GM23338 (cell line): ENCODE results near the gene TRUB1. TPM values are rescaled to one million over a fixed set of nuclear protein-coding genes. Genes with fewer than 3 reads are reported as not detected.

Source experiments
- ATAC-seq: fragments of 200-7000 bp; cut with Tn5 transposase; 3 replicates; pipeline ENCODE4 v1.9.1; 2020
- DNase-seq: peaks from one replicate; pipeline ENCODE4 v3.0.0-alpha.2; 2015; ENCODE audit warnings: low spot score
- H2AFZ ChIP-seq: fragments of 200-600 bp; sonication (generic); 2 replicates; pipeline ENCODE4 v1.8.0; 2016; ENCODE audit warnings: antibody characterized with exemption, mild to moderate bottlenecking, moderate library complexity
- H3F3A ChIP-seq: fragments of 200-600 bp; sonication (generic); replicated peaks from 2 replicates; pipeline ENCODE4 v1.8.0; 2017; ENCODE audit warnings: antibody characterized with exemption, mixed run types, low read depth
- H3K27ac ChIP-seq: fragments of 200-600 bp; sonication (generic); 2 replicates; pipeline ENCODE4 v1.6.1; 2016; ENCODE audit warnings: low read depth
- H3K27me3 ChIP-seq: fragments of 200-600 bp; sonication (generic); 2 replicates; pipeline ENCODE4 v1.8.0; 2016; ENCODE audit warnings: mild to moderate bottlenecking, mixed run types, moderate library complexity; ENCODE audit not compliant: insufficient read depth
- H3K36me3 ChIP-seq: fragments of 200-600 bp; sonication (generic); 2 replicates; pipeline ENCODE4 v1.8.0; 2016; ENCODE audit warnings: mild to moderate bottlenecking; ENCODE audit not compliant: insufficient read depth
- H3K4me1 ChIP-seq: fragments of 200-600 bp; sonication (generic); 2 replicates; pipeline ENCODE4 v1.8.0; 2016; ENCODE audit warnings: mild to moderate bottlenecking, moderate library complexity; ENCODE audit not compliant: insufficient read depth
- H3K4me2 ChIP-seq: fragments of 200-600 bp; sonication (generic); 2 replicates; pipeline ENCODE4 v1.7.1; 2017; ENCODE audit warnings: mixed run types
- H3K4me3 ChIP-seq: fragments of 200-600 bp; sonication (generic); 2 replicates; pipeline ENCODE4 v1.6.1; 2016; ENCODE audit warnings: mixed run types
- H3K79me2 ChIP-seq: fragments of 200-600 bp; sonication (generic); replicated peaks from 2 replicates; pipeline ENCODE4 v1.8.0; 2017; ENCODE audit warnings: mild to moderate bottlenecking; ENCODE audit not compliant: insufficient read depth
- H3K9me2 ChIP-seq: fragments of 200-600 bp; sonication (generic); 2 replicates; pipeline ENCODE4 v1.8.0; 2017; ENCODE audit not compliant: insufficient read depth
- H4K20me1 ChIP-seq: fragments of 200-600 bp; sonication (generic); replicated peaks from 2 replicates; pipeline ENCODE4 v1.8.0; 2017; ENCODE audit warnings: mild to moderate bottlenecking; ENCODE audit not compliant: insufficient read depth
- H3K27ac Mint-ChIP-seq: 2 replicates; pipeline ENCODE4 v1.8.0; 2020; ENCODE audit warnings: inconsistent platforms, mild to moderate bottlenecking, moderate library complexity, mixed read lengths
- H3K27me3 Mint-ChIP-seq: 3 replicates; pipeline ENCODE4 v1.8.0; 2022; ENCODE audit warnings: low read depth, mild to moderate bottlenecking, moderate library complexity, mixed read lengths, inconsistent platforms; ENCODE audit not compliant: insufficient read depth, poor library complexity
- H3K36me3 Mint-ChIP-seq: 3 replicates; pipeline ENCODE4 v1.8.0; 2021; ENCODE audit warnings: low read depth, mild to moderate bottlenecking, inconsistent platforms, moderate library complexity, mixed read lengths
- H3K4me1 Mint-ChIP-seq: 3 replicates; pipeline ENCODE4 v1.8.0; 2020; ENCODE audit warnings: mild to moderate bottlenecking, inconsistent platforms, mixed read lengths
- H3K4me3 Mint-ChIP-seq: 3 replicates; pipeline ENCODE4 v1.8.0; 2021; ENCODE audit warnings: moderate library complexity, mild to moderate bottlenecking, inconsistent platforms, mixed read lengths
- H3K9me3 Mint-ChIP-seq: 3 replicates; pipeline ENCODE4 v1.8.0; 2020; ENCODE audit warnings: moderate library complexity, mild to moderate bottlenecking, inconsistent platforms, mixed read lengths
- CREB1 ChIP-seq: fragments of 250-450 bp; sonication (Bioruptor Pico); IDR thresholded peaks from 2 replicates; pipeline ENCODE4 v1.5.0; 2020; ENCODE audit warnings: low read depth, mild to moderate bottlenecking, moderate library complexity
- CTCF ChIP-seq, 2 experiments: fragments of 200-600 bp in 1 of 2; sonication (generic) in 1 of 2; conservative IDR thresholded peaks; 2 replicates each; pipeline versions ENCODE4 v1.5.1 to v1.6.1; 2016 to 2017; ENCODE audit warnings: antibody characterized with exemption in 2 of 2, low read depth in 2 of 2, mild to moderate bottlenecking in 2 of 2, moderate library complexity in 1 of 2
- ETS1 ChIP-seq: IDR thresholded peaks from 2 replicates; pipeline ENCODE4 v1.6.1; 2016; ENCODE audit warnings: antibody characterized with exemption
- EZH2 ChIP-seq: fragments of 200-600 bp; sonication (generic); IDR thresholded peaks from one replicate; pipeline ENCODE4 v1.8.0; 2017; ENCODE audit warnings: antibody characterized with exemption, mild to moderate bottlenecking, low read depth; ENCODE audit not compliant: unreplicated experiment
- EZH2phosphoT487 ChIP-seq: fragments of 200-600 bp; sonication (generic); IDR thresholded peaks from one replicate; pipeline ENCODE4 v1.8.1; 2018; ENCODE audit warnings: antibody characterized with exemption; ENCODE audit not compliant: unreplicated experiment
- JUNB ChIP-seq: IDR thresholded peaks from one replicate; pipeline ENCODE4 v1.6.1; 2016; ENCODE audit warnings: antibody characterized with exemption; ENCODE audit not compliant: unreplicated experiment
- NANOG ChIP-seq: IDR thresholded peaks from 2 replicates; pipeline ENCODE4 v1.6.1; 2016; ENCODE audit warnings: antibody characterized with exemption, borderline replicate concordance
- POLR2AphosphoS5 ChIP-seq: IDR thresholded peaks from 2 replicates; pipeline ENCODE4 v1.6.1; 2016; ENCODE audit warnings: antibody characterized with exemption, low read depth
- REST ChIP-seq: IDR thresholded peaks from one replicate; pipeline ENCODE4 v1.6.1; 2018; ENCODE audit warnings: antibody characterized with exemption; ENCODE audit not compliant: unreplicated experiment
- STAT1 ChIP-seq: IDR thresholded peaks from one replicate; pipeline ENCODE4 v1.6.1; 2016; ENCODE audit warnings: antibody characterized with exemption; ENCODE audit not compliant: unreplicated experiment
- ZNF114 ChIP-seq: fragments of 250-450 bp; sonication (Bioruptor Pico); IDR thresholded peaks from 2 replicates; pipeline ENCODE4 v1.5.0; 2020; ENCODE audit warnings: mild to moderate bottlenecking, moderate library complexity
- ZNF331 ChIP-seq: fragments of 250-450 bp; sonication (Bioruptor Pico); IDR thresholded peaks from 2 replicates; pipeline ENCODE4 v1.5.0; 2020; ENCODE audit warnings: low read depth, mild to moderate bottlenecking, moderate library complexity
- ZNF462 ChIP-seq: fragments of 250-450 bp; sonication (Bioruptor Pico); IDR thresholded peaks from 2 replicates; pipeline ENCODE4 v1.5.0; 2020; ENCODE audit warnings: mild to moderate bottlenecking, moderate library complexity
- polyA plus RNA-seq: library from polyadenylated mRNA; unstranded; fragments of >200 nt; fragmentation: Nextera tagmentation; extraction: Ambion mirVana; gene quantifications from 2 replicates; pipeline ENCODE4 v1.2.1, GENCODE V29; 2016
- total RNA-seq: library from RNA; depleted of rRNA; stranded (reverse); fragments of >200 nt; shearing (Covaris generic); gene quantifications from 2 replicates; pipeline ENCODE4 v1.2.3, GENCODE V29; 2014

Gene TRUB1
- total and polyA plus RNA-seq, 2 experiments from 2014 or later = 15.5 to 34.5 TPM

DNA sequence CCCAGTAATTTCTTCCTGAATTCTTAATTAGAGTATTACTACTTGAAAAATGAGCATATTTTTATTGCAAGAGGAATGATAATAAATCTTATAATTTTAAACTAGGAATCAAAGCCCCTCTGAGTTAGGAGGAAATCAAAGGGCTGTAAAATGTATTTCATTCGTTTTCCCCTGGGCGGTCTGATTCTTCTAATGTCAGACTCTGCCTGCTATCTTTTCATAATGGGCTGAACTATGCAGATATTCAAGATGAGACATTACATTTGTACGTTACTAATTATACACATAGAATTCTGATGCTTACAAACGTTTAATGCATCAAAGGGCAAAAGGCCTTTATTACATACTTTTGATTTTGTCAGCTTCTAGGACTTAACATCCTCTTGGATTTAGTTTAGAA lies 16.0 kb upstream of the TRUB1 start:
- ATAC-seq (no peak), DNase-seq (no peak)
- TF ChIP-seq EZH2phosphoT487 (no peak), CTCF (conservative IDR thresholded peaks at IDR 0.05; ENCODE audit: low read depth in 2 of 2) (no peak), JUNB (no peak), EZH2 (no peak), NANOG (no peak), ETS1 (no peak), ZNF331 (CRISPR knock-in tag) (no peak), ZNF462 (CRISPR knock-in tag) (no peak), ZNF114 (CRISPR knock-in tag) (no peak), CREB1 (CRISPR knock-in tag) (no peak), POLR2AphosphoS5 (no peak), REST (no peak), STAT1 (no peak)
- Histone ChIP-seq H3K27ac (no peak overlapping the region), H3K27me3 (no peaks in the 10 kb centered on the region), H4K20me1 (no peaks in the 10 kb centered on the region), H3K9me2 (no peaks in the 10 kb centered on the region), H3F3A (no peaks in the 10 kb centered on the region), H3K36me3 (no peaks in the 10 kb centered on the region), H3K79me2 (no peaks in the 10 kb centered on the region), H3K4me3 (no peak overlapping the region), H3K4me1 (peaks cover 17% of the 10 kb centered on the region), H2AFZ (no peak overlapping the region), H3K4me2 (no peak overlapping the region)
- no peak overlapping the region for H3K27ac Mint-ChIP-seq
- peaks cover 22% of the 10 kb centered on the region for H3K4me1 Mint-ChIP-seq
- H3K36me3 Mint-ChIP-seq = peaks cover 4% of the 10 kb centered on the region; the same call in 2 of the 3 replicates
- no peaks in the 10 kb centered on the region; the same call in 2 of the 3 replicates for H3K9me3 Mint-ChIP-seq
- no peak overlapping the region for H3K4me3 Mint-ChIP-seq
- H3K27me3 Mint-ChIP-seq = no peaks in the 10 kb centered on the region
